CD14-positive monocyte (primary cell): ENCODE data around the gene ST8SIA6. TPM values are rescaled to one million over a fixed set of nuclear protein-coding genes. Genes with fewer than 3 reads are reported as not detected.

Experiments
- DNase-seq, 3 donors: peaks; one replicate each; pipeline ENCODE4 v3.0.0-alpha.2; 2011 to 2022
- H2AFZ ChIP-seq: 2 replicates; pipeline ENCODE4 v1.6.0; 2012; ENCODE audit warnings: mild to moderate bottlenecking, low read depth, low read length, inconsistent platforms; ENCODE audit not compliant: insufficient read depth, poor library complexity, severe bottlenecking
- H3K27ac ChIP-seq, 2 donors: 1 replicate in 1 of 2; 2 replicates in 1 of 2; pipeline ENCODE4 v1.5.1; 2012 to 2013; ENCODE audit warnings: low read length in 2 of 2, control low read depth in 1 of 2, inconsistent platforms in 1 of 2, low read depth in 1 of 2, mild to moderate bottlenecking in 1 of 2
- H3K27me3 ChIP-seq, 2 donors: one replicate each; pipeline versions ENCODE4 v1.6.0 to v1.6.1; 2011 to 2013; ENCODE audit warnings: low read length in 2 of 2; ENCODE audit not compliant: control insufficient read depth in 2 of 2, insufficient read depth in 2 of 2
- H3K36me3 ChIP-seq, 2 donors: replicated peaks in 1 of 2; 1 replicate in 1 of 2; 2 replicates in 1 of 2; pipeline versions ENCODE4 v1.5.1 to v1.6.1; 2012 to 2013; ENCODE audit warnings: low read length in 2 of 2, control low read depth in 1 of 2, inconsistent platforms in 1 of 2, mild to moderate bottlenecking in 1 of 2; ENCODE audit not compliant: insufficient read depth in 2 of 2, control insufficient read depth in 1 of 2
- H3K4me1 ChIP-seq, 2 donors: 1 replicate in 1 of 2; 2 replicates in 1 of 2; pipeline versions ENCODE4 v1.5.1 to v1.6.1; 2012 to 2013; ENCODE audit warnings: low read length in 2 of 2, control low read depth in 1 of 2, inconsistent platforms in 1 of 2, mild to moderate bottlenecking in 1 of 2, moderate library complexity in 1 of 2; ENCODE audit not compliant: insufficient read depth in 2 of 2, control insufficient read depth in 1 of 2
- H3K4me2 ChIP-seq: replicated peaks from 2 replicates; pipeline ENCODE3; 2012; ENCODE audit warnings: low read length, moderate library complexity, mild to moderate bottlenecking; ENCODE audit not compliant: poor library complexity, severe bottlenecking; ENCODE audit errors: extremely low read depth
- H3K4me3 ChIP-seq, 3 experiments: fragments of 200-600 bp in 1 of 3; sonication (generic) in 1 of 3; replicated peaks in 1 of 3; 1 replicate in 2 of 3; 2 replicates in 1 of 3; pipeline ENCODE4 v1.5.1; 2011 to 2013; ENCODE audit warnings: low read length in 3 of 3, mild to moderate bottlenecking in 3 of 3, control low read depth in 2 of 3, low read depth in 2 of 3, inconsistent platforms in 1 of 3, moderate library complexity in 1 of 3
- H3K79me2 ChIP-seq: 2 replicates; pipeline ENCODE4 v1.6.0; 2012; ENCODE audit warnings: mild to moderate bottlenecking, control low read depth, inconsistent platforms, low read length, moderate library complexity; ENCODE audit not compliant: insufficient read depth
- H3K9ac ChIP-seq: 2 replicates; pipeline ENCODE4 v1.6.0; 2017; ENCODE audit warnings: low read length, mild to moderate bottlenecking; ENCODE audit not compliant: insufficient read depth, poor library complexity, severe bottlenecking
- H3K9me3 ChIP-seq, 2 donors: replicated peaks in 1 of 2; 1 replicate in 1 of 2; 2 replicates in 1 of 2; pipeline versions ENCODE4 v1.5.1 to v1.6.1; 2012 to 2013; ENCODE audit warnings: low read length in 2 of 2, control low read depth in 1 of 2; ENCODE audit not compliant: control insufficient read depth in 1 of 2, insufficient read depth in 1 of 2
- H4K20me1 ChIP-seq: 2 replicates; pipeline ENCODE4 v1.6.0; 2012; ENCODE audit warnings: mild to moderate bottlenecking, low read length, control low read depth, moderate library complexity; ENCODE audit not compliant: insufficient read depth
- H3K27ac Mint-ChIP-seq, 7 donors: one replicate each; pipeline ENCODE4 v1.8.0; 2020; ENCODE audit warnings: mild to moderate bottlenecking in 7 of 7, mixed read lengths in 7 of 7, moderate library complexity in 6 of 7, inconsistent platforms in 2 of 7
- H3K27me3 Mint-ChIP-seq, 3 donors: one replicate each; pipeline ENCODE4 v1.8.0; 2021 to 2022; ENCODE audit warnings: low read depth in 3 of 3, mild to moderate bottlenecking in 3 of 3, mixed read lengths in 3 of 3, moderate library complexity in 3 of 3, inconsistent platforms in 1 of 3
- H3K36me3 Mint-ChIP-seq, 2 donors: one replicate each; pipeline ENCODE4 v1.8.0; 2020; ENCODE audit warnings: mixed read lengths in 2 of 2, inconsistent platforms in 1 of 2, mild to moderate bottlenecking in 1 of 2
- H3K4me1 Mint-ChIP-seq: one replicate; pipeline ENCODE4 v1.8.0; 2020; ENCODE audit warnings: mild to moderate bottlenecking, mixed read lengths
- H3K4me3 Mint-ChIP-seq, 2 donors: one replicate each; pipeline ENCODE4 v1.8.0; 2020; ENCODE audit warnings: mild to moderate bottlenecking in 2 of 2, mixed read lengths in 2 of 2, moderate library complexity in 1 of 2
- H3K9me3 Mint-ChIP-seq, 7 donors: one replicate each; pipeline ENCODE4 v1.8.0; 2020 to 2022; ENCODE audit warnings: mixed read lengths in 7 of 7, mild to moderate bottlenecking in 6 of 7, moderate library complexity in 6 of 7, inconsistent platforms in 2 of 7
- CTCF ChIP-seq: fragments of 200-600 bp; IDR thresholded peaks from one replicate; pipeline ENCODE4 v1.8.0; 2022; ENCODE audit warnings: antibody characterized with exemption, mild to moderate bottlenecking
- WGBS: methylation state at CpG from one replicate; pipeline ENCODE4 v1.1.5; 2013; ENCODE audit warnings: missing lambda C conversion rate; ENCODE audit not compliant: insufficient coverage; 5-methylcytosine and 5-hydroxymethylcytosine counted together
- intact Hi-C, 2 donors: fragments of 100-400 bp; cut with micrococcal nuclease; formaldehyde crosslinking; loops; one replicate each; pipeline versions ENCODE4 v1.15.0 to v1.15.1; 2023
- polyA plus RNA-seq, 3 donors: library from polyadenylated mRNA; depleted of rRNA in 1 of 3; unstranded in 2 of 3; stranded (reverse) in 1 of 3; fragments of 300-500 nt in 2 of 3; fragments of >200 nt in 1 of 3; fragmentation: Illumina TruSeq in 2 of 3; gene quantifications; 1 replicate in 2 of 3; 2 replicates in 1 of 3; pipeline ENCODE4 v1.2.3, GENCODE V29; 2012 to 2021

ST8SIA6 gene
- polyA plus RNA-seq, 3 donors: 0.11 TPM; not detected in 2

- Mint-ChIP-seq H3K9me3 (peaks cover 17 to 29% (median 20%) of the 10 kb centered on the region in 7 donors), H3K27me3 (peaks cover 0 to 1% (median 0%) of the 10 kb centered on the region in 3 donors), H3K4me1 (no peaks in the 10 kb centered on the region), H3K36me3 (no peaks in the 10 kb centered on the region), H3K4me3 (no peak overlapping the region), H3K27ac (no peak overlapping the region)
- no CpG with 5 or more reads among the region's 3 CpGs for WGBS
- H3K4me2 ChIP-seq: no peak overlapping the region
- H3K79me2 ChIP-seq: no peaks in the 10 kb centered on the region
- intact Hi-C loops: no loop called here
- no peaks in the 10 kb centered on the region for H3K27me3 ChIP-seq
- DNase-seq: no peak
- H3K27ac ChIP-seq: no peak overlapping the region
- H3K9ac ChIP-seq: no peak overlapping the region
- H3K4me3 ChIP-seq: no peak overlapping the region
- H3K9me3 ChIP-seq: peaks cover 16 to 26% of the 10 kb centered on the region in 2 donors
- no peak overlapping the region for H2AFZ ChIP-seq
- H4K20me1 ChIP-seq: no peaks in the 10 kb centered on the region
- H3K4me1 ChIP-seq: no peaks in the 10 kb centered on the region
- no peaks in the 10 kb centered on the region for H3K36me3 ChIP-seq
- no peak for TF ChIP-seq CTCF
These were observed 111.3 kb downstream of the ST8SIA6 start for GRCh38 chr10:17343118-17343517.

- Mint-ChIP-seq H3K9me3 (peaks cover 19 to 34% (median 22%) of the 10 kb centered on the region in 7 donors), H3K27me3 (no peaks in the 10 kb centered on the region), H3K4me3 (no peak overlapping the region), H3K36me3 (no peaks in the 10 kb centered on the region), H3K4me1 (no peaks in the 10 kb centered on the region), H3K27ac (no peak overlapping the region)
- Histone ChIP-seq H3K79me2 (no peaks in the 10 kb centered on the region), H3K9me3 (peaks cover 16 to 29% of the 10 kb centered on the region in 2 donors), H2AFZ (no peak overlapping the region), H3K36me3 (no peaks in the 10 kb centered on the region), H3K4me1 (no peaks in the 10 kb centered on the region), H3K4me2 (no peak overlapping the region), H3K27me3 (no peaks in the 10 kb centered on the region), H3K27ac (no peak overlapping the region), H4K20me1 (no peaks in the 10 kb centered on the region), H3K4me3 (no peak overlapping the region), H3K9ac (no peak overlapping the region)
- intact Hi-C loops: no loop called here
- WGBS: 86% methylated on average over 10 of the region's 13 CpGs
- no peak for TF ChIP-seq CTCF
- no peak for DNase-seq
These were observed 114.1 kb downstream of the ST8SIA6 start for GRCh38 chr10:17340144-17340829.
